HG02870 (cell line): ENCODE data around the gene PIP5KL1.

ENCODE experiments used
- ATAC-seq: cut with Tn5 transposase; IDR thresholded peaks from one replicate; pipeline ENCODE4 v1.9.1; 2021; ENCODE audit warnings: mild to moderate bottlenecking, moderate library complexity; ENCODE audit not compliant: unreplicated experiment

PIP5KL1 gene

DNA sequence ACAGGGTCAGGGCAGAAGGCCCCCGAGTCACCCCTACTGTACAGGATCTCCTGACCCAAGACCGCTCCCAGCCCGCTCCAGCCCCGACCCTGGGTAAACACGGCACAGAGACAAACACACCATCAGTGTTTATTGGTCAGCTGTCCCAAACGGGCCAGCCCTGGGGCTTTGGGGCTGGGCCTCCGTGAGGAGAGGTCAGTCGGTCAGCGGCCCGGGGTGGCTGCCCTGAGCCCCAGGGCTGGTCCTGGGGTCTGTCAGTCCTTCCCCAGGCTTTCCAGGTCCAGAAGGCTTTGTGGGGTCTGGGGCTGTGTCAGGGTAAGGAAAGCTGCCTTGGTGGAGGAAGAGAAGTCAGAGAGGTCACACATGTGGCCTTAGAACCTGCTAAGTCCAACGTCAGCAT, 4.4 kb upstream of the PIP5KL1 start:
- no peak for ATAC-seq

DNA sequence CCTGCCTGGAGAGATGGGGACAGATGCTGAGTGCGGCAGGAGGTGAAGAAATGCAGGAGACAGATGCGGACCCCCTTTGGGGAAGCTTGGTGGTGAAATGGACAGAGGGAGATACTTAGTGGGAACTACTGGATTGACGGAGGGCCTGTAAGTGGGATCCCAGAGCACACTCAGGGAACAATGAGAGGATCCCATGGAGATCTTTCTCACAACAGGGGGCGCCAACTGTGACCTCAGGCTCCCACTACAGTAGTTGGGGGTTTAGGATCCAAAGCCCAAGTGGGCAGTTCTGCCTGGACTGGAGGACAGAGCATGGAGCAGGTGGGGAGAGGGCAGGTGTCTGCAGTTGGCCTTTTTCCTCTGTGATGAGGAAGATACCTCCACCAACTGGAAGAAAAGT, 3.7 kb upstream of the PIP5KL1 start:
- no peak for ATAC-seq

DNA sequence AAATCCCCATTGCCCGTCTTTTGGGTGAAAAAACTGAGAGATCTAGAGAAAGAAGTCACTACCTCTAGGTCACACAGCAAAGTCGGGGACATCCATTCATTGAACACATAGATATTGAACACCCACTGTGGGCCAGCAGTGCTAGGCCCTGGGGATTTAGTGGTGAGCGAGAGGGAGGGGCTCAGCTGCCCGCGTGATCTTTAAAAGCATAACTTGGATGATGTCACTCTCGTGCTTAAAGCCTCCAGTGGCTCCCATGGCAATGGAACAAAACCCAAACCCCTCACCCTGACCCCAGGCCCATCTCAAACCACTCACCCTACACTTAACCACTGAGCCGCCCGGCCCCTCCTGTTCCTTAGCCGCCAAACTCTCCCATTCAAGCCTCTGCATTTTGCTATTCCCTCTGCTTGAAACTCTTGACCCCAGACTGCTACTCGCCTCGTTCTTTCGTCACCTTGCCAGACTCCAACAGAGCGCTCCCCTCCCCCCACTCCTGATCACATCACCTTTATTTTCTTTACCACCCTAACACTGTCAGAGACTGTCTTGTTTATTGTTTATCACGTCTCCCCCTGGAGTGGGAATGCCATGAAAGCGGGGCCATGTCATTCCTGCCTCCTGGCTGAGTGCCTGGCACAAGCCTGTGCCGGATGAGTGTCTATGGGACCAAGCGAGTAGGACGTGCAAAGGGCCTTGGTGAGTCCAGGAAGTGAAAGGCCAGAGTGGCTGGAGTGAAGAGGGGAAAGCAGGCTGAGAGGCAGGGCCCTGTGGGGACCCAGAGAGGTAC, 710 bp upstream of the PIP5KL1 start:
- ATAC-seq: no peak

DNA sequence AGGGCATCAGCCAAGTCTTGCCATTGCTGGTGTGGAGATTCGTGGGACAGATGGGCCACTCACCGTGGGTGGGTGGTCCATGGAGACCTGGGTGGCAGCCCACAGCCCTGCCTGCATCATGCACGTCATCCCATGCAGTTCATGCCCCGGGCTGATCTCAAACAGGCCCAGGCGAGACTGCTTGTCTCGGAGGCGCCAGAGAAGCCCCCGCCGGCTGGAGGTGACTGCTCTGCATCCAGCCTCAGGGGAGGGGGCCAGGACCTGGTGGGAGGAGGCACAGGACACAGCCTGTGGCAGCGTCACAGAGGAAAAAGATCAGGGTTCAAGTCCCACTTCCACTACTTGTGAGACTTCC, 975 bp downstream of the PIP5KL1 start:
- ATAC-seq: no peak

DNA sequence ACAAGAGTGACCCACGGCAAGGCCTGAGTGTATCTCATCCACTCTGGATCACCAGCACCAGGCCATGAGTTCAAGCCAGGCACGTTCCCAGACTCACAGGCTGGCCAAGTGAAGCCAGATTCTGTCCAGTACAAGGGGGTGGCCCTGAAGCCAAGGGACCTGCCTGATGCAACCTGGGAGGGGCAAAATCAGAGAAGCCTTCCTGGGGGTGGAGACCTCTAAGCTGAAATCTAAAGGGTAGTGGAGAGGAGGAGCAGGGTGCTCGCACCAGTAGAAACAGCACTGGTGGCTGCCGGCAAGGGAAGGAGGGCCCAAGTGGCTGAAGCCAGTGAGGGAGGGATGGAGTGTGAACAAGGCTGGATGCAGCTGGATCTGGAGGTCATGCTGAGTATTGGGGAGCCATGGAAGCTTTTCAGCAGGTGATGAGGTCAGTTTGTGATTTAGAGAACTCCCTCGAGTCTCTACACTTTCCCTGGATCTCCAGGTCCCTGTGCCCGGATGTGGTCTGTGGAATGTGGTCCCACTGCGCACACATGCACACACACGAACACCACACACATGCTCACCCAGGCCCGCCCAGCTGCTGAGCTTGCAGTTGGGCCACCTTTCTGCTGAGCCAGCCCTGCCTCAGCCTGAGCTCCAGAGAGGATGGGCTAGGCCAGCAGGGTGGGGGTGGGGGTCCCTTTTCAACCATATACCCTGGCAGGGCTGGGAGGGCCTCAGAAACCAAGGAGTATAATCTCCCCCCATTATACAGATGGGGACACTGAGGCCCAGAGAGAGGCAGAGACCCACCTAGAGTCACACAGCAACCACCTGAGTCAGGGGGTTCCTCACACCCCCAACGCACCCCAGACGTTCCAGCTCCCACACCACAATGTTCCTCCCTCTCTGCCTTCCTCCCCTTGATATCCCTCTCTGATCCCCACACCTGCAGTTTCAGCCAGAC, 1.6 kb downstream of the PIP5KL1 start:
- ATAC-seq: no peak

DNA sequence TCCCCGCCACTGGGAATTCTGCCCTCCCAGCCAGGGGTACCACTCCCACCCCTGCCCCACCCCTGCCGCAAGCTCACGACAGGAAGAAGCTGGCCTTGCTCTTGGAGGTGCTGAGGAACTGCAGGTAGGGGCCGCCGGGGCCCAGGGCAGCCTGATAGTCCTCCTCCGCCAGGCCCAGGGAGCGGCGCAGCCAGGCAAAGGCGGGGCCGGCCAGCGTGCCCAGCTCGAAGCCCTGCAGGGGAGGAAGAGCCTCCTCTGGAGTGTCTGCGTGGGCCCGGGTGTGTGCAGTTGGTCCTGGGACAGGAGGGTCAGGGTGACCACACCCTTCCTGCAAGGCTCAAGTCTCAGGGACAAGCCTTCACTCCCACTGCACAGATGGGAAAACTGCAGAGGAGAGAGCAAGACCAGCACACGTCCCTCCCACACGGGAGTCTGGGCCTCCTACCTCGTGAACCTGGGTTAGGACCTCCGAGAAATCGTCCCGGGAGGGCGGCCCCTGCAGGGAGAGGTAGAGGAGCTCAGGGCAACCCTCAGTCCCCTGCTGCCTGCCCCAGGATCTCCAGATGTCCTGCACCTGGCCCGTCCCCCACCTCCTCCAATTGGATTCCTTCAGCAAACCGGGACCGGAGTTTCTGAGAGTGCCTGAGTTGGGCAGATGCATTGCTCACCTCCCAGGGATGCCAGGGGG, 2.4 kb downstream of the PIP5KL1 start:
- ATAC-seq: no peak

DNA sequence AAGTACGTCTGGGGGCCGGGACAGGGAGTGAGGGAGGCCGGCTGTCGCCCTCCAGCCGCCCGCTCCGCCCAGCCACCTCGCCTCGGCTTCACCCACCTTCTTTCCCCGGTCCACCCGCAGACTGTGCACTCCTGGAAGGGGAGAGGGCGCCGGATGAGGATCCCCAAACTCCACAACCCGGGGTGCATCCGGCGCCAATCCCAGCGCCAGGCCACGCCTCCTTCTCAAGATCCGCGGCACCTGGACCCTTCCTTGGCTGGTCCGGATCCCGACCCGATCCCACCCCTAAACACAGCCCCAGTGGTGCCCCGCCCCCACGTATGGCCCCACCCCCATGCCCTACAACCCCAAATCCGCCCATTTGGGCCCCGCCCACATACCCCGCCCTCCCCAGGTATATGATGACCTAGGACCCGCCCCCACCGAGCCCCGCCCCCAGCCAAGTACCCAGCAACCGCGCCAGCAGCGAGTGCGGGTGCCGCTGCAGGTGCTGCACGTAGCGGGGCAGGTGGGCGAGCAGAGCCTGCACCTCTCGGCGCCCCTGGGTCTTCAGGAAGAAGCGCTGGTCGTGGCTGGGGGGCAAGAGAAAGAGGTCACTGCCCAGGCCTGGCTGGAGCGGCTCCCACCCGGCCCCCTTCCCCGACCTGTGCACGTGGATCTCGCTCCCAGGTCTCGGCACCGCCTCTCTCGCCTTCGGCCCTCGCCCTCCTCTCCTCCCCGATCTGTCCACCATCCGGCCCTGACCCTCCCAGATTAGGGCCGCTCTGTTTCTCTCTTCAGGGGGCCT, 3.2 kb downstream of the PIP5KL1 start:
- ATAC-seq: no peak

DNA sequence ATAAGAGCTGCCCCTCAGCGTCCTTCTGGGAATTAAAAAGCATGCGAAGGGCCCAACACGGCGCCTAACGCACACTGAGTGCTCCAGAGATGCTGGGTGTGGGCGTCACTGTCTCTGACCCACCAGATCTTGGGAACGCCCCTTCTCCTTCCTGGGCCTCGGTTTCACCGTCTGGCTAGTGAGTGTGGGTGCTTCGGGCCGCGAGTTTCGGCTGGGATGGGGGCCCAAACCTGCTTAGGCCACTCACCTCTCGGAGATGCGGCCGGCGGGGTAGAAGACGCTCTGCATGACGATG, 3.7 kb downstream of the PIP5KL1 start:
- no peak for ATAC-seq

DNA sequence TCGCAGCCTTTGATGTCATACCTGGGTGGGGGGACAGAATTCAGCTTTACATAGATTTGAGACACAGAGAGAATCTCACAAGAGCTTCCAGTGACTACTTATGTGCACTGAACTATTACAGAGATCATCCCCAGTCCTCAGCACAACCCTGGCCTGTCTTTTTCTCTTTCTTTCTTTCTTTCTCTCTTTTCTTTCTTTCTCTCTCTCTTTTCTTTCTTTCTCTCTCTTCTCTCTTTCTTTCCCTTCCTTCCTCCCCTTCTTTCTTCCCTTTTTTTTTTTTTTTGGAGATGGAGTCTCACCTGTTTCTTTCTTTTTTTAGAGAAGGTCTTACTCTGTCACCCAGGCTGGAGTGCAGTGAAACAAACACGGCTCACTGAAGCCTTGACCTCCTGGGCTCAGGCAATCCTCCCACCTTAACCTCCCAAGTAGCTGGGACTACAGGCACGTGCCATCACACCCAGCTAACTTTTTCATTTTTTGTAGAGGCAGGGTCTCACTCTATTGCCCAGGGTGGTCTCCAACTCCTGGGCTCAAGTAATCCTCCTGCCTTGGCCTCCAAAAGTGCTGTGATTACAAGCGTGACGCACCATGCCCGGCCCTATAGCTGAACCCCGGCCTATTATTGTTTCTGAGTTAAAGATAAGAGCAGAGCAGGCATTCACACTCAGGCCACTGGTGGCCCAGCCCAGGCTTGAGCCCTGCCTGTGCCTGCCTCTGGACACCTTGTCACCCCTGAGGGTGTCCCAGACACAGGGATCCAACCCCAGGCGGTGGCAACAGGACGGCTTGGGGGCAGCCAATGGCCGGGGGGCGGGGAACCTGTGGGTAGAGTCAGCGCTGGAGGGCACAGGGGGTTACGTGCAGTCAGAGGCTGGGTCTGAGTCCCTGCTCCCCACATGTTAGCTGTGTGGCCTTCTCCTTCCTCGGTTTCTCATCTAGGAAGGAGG, 4.3 kb downstream of the PIP5KL1 start:
- no peak for ATAC-seq

DNA sequence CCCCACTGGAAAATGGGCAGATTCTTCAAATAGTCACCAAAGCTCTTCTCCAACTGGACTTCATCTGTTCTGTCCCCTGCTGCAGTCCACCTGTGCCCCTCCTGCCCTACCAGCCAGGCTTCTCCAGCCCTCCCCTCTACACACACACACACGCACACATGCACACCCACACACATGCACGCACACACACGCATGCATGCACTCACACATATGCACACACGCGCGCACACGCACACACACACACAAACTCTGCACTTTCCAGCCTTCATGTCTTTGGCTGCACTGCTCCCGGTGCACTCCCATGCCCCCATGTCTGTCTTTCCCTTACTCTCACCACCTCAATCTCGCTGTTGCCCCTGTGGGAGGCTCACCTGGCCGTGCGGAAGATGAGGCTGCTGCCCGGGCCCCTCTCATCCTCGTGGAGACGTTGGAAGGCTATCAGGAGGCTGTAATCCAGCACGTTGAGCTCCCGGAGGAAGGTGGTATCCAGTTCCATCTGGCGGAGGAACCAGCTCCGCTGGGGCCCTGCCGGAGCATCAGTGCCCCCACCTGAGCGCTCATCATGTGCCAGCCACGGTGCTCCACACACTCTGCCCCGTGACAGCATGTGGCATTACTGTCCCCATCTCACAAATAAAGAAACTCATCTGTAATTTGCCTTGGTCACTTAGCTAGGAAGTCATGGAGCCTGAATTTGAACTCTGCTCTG, 5.7 kb downstream of the PIP5KL1 start:
- no peak for ATAC-seq

DNA sequence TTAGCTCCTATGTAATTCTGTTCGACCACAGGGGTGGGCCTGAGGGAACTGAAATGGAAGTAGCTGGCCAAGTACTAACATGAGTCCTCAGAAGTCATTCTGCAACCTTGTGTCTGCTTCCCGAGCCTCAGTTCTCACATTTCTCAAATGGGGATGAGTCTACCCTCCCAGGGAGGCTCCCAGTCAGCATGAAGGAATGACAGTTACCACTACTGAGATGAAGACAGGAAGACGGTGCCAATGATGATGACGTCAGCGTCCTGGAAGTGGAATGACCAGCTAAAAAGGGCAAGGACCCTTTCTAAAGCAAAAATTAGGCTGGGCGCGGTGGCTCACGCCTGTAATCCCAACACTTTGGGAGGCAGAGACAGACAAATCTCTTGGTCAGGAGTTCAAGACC, 6.8 kb downstream of the PIP5KL1 start:
- no peak for ATAC-seq

DNA sequence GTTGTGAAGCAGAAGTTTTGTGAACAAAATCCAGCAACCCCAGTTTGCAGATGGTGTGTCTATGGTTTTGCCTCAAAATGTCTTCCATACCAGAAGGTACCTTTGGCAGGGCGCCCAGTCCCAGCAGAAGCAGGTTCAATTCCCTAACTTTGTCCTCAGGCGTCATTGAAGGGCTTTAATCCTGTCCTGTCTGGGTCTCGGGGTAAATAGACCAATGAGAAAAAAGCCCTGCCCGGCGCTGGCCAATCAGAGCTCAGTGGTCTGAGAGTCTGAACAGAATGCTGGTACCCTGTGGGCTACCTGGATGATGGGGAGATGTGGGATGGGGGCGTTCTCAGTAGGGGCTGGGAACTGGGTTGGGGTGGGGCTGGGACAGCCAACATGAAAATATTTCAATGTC, 7.5 kb downstream of the PIP5KL1 start:
- no peak for ATAC-seq

DNA sequence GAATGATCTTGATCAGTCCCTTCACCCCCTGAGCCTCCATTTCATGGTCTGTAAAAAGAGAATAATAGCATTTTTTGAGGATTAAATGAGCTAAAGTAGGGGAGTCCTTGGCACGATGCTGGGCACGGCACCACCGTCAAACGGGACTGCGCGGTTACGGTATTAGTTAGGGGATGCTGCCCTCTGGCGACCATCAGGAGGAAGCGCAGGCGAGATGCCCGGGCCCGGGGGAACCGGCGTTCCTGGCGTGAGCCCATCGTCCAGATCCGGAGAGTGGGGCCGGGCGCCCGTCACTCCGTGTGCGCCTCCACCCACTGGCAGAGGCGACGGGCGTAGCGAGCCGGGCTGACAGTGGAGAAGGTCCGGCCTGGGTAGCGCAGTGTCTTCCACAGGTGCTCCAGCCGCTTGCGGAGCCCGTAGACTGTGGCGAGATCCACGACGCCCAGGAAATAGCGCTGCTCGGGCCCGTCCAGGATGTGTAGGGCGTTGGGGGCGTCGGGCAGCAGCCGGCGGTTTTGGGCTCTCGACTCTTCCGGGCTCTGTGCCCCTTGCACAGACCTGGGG, 8.9 kb downstream of the PIP5KL1 start:
- ATAC-seq: no peak

DNA sequence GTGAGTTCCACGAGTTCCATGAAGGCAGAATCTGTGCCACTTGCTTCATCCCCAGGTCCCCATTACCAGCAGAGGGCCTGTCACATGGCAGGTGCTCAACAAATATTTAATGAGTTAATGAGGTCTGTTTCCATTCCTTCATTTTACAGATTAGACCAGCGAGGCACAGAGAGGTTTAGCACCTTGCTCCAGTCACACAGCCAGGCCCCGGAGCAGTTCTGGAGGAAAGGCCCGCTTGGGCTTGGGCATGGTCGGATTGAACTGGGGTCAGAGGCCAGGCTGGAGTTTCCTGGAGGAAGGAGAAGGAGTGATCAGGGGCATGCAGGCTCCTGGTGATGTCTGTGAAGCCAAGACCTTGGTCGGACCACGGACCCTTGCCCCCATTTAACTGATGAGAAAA, 9.8 kb downstream of the PIP5KL1 start:
- ATAC-seq: no peak

DNA sequence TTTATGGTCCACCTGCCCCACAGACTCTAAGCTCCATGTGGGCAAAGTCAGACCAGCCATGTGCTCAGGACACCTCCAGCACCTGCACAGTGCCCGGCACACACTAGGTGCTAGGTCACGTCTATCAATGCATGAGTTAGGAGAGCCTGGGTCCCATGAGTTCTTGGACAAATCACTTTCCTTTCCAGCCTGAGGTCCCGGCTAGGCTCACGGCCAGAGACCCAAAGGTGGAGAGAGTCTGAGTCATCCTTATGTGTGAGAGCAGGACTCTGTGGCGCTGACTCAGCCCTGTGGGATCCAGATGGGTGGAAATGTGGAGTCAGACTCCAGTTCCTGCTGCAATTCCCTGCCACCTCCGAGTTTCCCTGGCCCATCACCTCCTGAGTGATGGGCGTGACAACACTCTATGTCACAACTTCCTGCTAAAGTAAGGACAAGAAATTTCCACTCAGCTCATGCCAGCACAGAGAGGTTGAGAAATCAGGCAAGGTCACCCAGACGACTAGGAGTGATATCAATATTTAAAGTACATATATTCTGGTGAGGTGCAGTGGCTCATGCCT, 11.2 kb downstream of the PIP5KL1 start:
- ATAC-seq: no peak

DNA sequence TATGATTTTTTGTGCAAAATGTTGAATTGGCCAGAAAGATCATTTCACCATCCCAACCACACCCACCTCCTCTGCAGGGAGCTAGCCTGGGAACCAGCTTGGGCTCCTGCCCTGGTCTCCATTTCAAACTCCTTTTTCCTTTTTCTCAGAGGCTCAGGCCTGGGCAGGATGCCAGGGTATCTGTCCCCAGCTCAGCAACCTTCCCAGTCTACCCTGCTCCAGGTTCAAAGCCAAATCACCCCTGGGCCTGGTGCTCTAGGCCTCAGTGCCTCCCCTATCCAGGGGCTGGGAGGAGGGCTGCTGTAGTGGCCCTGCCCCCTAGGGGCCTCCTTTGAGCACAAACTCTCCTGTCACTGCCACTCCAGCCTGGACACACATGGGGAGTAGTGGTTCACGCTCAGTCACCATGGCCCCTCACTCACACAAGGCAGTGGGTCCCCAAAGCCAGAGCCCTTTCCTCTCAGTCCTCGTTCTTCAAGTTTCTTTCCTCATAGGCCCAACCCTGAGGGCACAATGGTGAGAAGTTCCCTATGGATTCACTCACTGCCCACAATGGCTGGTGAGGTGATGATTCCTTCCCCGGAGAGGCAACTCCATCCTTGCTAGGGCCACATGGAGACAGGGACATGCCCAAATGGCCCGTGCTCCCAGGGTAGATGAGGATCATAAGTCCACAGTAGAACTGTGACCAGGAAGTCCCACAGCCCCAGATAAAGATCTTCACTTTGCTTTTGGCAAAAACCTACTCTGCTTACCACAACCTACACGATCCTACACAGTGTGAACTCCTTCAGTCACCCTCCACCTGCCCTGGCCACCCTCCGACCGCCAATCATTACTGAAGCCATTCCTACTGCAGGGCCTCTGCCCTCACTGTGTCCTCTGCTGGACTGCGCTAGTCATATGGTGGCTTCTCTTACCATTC, 12.1 kb downstream of the PIP5KL1 start:
- ATAC-seq: no peak

DNA sequence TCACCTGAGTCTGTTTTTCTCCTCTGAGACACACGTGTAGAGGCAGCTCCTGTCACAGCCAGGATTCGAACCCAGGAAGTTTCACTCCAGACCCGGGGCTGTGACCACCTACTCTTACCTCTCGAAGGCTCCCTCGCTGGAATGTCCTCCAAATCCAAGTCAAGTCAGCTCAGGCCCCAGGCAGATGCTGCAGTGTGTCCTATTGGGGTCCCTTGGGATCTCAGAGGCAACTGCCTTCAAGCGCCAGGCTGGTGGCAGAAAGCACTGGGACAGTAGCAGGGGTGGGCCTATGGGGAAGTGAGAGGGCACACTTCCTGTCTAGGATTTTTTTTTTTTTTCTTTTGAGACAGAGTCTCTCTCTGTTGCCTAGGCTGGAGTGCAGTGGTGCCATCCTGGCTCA, 13.0 kb downstream of the PIP5KL1 start:
- no peak for ATAC-seq
